Endothelial cell of umbilical vein (primary cell): ENCODE data around the gene PRKACG. TPM values are rescaled to one million over a fixed set of nuclear protein-coding genes. Genes with fewer than 3 reads are reported as not detected.

Source experiments
- BruUV-seq: library from RNA; stranded (reverse); fragments of 400-500 nt; replicated peaks from 2 replicates; lab custom pipeline; 2021; lab: Mats Ljungman, UMichigan
- CTCF ChIA-PET: fragments of 300-600, 350-600 bp; sonication (Branson Sonifier 250); formaldehyde crosslinking; loops from one replicate; lab custom pipeline; 2021; ENCODE audit warnings: antibody characterized with exemption, inconsistent platforms; lab: Charles Lee
- POLR2A ChIA-PET: fragments of 300-600, 350-600 bp; sonication (Branson Sonifier 250); formaldehyde crosslinking; loops from one replicate; lab custom pipeline; 2021; ENCODE audit warnings: antibody characterized with exemption, inconsistent platforms; lab: Charles Lee
- DNase-seq: peaks from one replicate; pipeline ENCODE4 v3.0.0-alpha.2; 2011; ENCODE audit warnings: low read depth, low spot score
- FAIRE-seq: peaks from 2 replicates; lab custom pipeline; 2011; peaks lifted over from hg19 to GRCh38; lab: Jason Lieb, UNC
- H2AFZ ChIP-seq: 2 replicates; pipeline ENCODE4 v1.6.0; 2012; ENCODE audit warnings: low read depth, low read length, control low read depth, inconsistent platforms
- H3K27ac ChIP-seq: 2 replicates; pipeline ENCODE4 v1.5.1; 2011; ENCODE audit warnings: low read depth, mild to moderate bottlenecking, control low read depth, low read length, moderate library complexity; ENCODE audit not compliant: insufficient read depth
- H3K27me3 ChIP-seq, 2 experiments: 2 replicates each; pipeline versions ENCODE4 v1.6.0 to v1.6.1; 2011; ENCODE audit warnings: low read length in 2 of 2, mixed read lengths in 1 of 2; ENCODE audit not compliant: control insufficient read depth in 2 of 2, insufficient read depth in 2 of 2
- H3K36me3 ChIP-seq, 2 experiments: 2 replicates in 1 of 2; 3 replicates in 1 of 2; pipeline ENCODE4 v1.5.1; 2011; ENCODE audit warnings: low read length in 2 of 2, mild to moderate bottlenecking in 1 of 2, moderate library complexity in 1 of 2; ENCODE audit not compliant: control insufficient read depth in 2 of 2, insufficient read depth in 2 of 2; ENCODE audit errors: extremely low read depth in 1 of 2
- H3K4me1 ChIP-seq: 3 replicates; pipeline ENCODE4 v1.5.1; 2011; ENCODE audit warnings: mild to moderate bottlenecking, low read length; ENCODE audit not compliant: control insufficient read depth, insufficient read depth; ENCODE audit errors: extremely low read depth
- H3K4me2 ChIP-seq: 2 replicates; pipeline ENCODE4 v1.6.1; 2011; ENCODE audit warnings: low read length, control low read depth, mixed read lengths; ENCODE audit not compliant: insufficient read depth
- H3K4me3 ChIP-seq, 3 experiments: fragments of 200-600 bp in 1 of 3; sonication (generic), shearing (Covaris generic) in 1 of 3; replicated peaks in 1 of 3; 2 replicates each; pipeline ENCODE4 v1.5.1; 2011 to 2016; ENCODE audit warnings: control low read depth in 3 of 3, low read length in 3 of 3, mild to moderate bottlenecking in 2 of 3, inconsistent platforms in 1 of 3, low read depth in 1 of 3, moderate library complexity in 1 of 3; ENCODE audit not compliant: insufficient read depth in 1 of 3
- H3K79me2 ChIP-seq: 2 replicates; pipeline ENCODE4 v1.6.0; 2012; ENCODE audit warnings: low read length, inconsistent platforms; ENCODE audit not compliant: control insufficient read depth, insufficient read depth
- H3K9ac ChIP-seq: replicated peaks from 2 replicates; pipeline ENCODE3; 2011; ENCODE audit warnings: low read length, control low read depth; ENCODE audit not compliant: insufficient read depth; ENCODE audit errors: extremely low read depth
- H3K9me1 ChIP-seq: replicated peaks from 3 replicates; pipeline ENCODE4 v1.6.0; 2011; ENCODE audit warnings: mild to moderate bottlenecking, low read length; ENCODE audit not compliant: control insufficient read depth, insufficient read depth; ENCODE audit errors: extremely low read depth
- H3K9me3 ChIP-seq: replicated peaks from 2 replicates; pipeline ENCODE4 v1.5.1; 2012; ENCODE audit warnings: low read length, inconsistent platforms; ENCODE audit not compliant: control insufficient read depth, insufficient read depth
- H4K20me1 ChIP-seq: replicated peaks from 2 replicates; pipeline ENCODE3; 2011; ENCODE audit warnings: mild to moderate bottlenecking, low read length; ENCODE audit not compliant: control insufficient read depth, insufficient read depth; ENCODE audit errors: extremely low read depth
- CTCF ChIP-seq, 2 donors: IDR thresholded peaks; 1 replicate in 1 of 2; 2 replicates in 1 of 2; pipeline ENCODE4 v1.5.1; 2011; ENCODE audit warnings: low read length in 2 of 2, mild to moderate bottlenecking in 2 of 2, moderate library complexity in 2 of 2, control low read depth in 1 of 2, inconsistent platforms in 1 of 2, low read depth in 1 of 2; ENCODE audit not compliant: insufficient read depth in 1 of 2; ENCODE audit errors: extremely low read depth in 1 of 2
- EZH2 ChIP-seq: IDR thresholded peaks from 2 replicates; pipeline ENCODE4 v1.6.1; 2012; ENCODE audit warnings: borderline replicate concordance, low read depth, mild to moderate bottlenecking, moderate library complexity, low read length, inconsistent platforms; ENCODE audit not compliant: severe bottlenecking
- FOS ChIP-seq: IDR thresholded peaks from 2 replicates; pipeline ENCODE4 v1.6.1; 2011; ENCODE audit warnings: mild to moderate bottlenecking, low read length, moderate library complexity, borderline replicate concordance; ENCODE audit not compliant: insufficient read depth
- GATA2 ChIP-seq: IDR thresholded peaks from 2 replicates; pipeline ENCODE4 v1.7.0; 2011; ENCODE audit warnings: low read depth, mild to moderate bottlenecking, moderate library complexity, mixed read lengths, low read length; ENCODE audit not compliant: insufficient read length, insufficient read depth
- JUN ChIP-seq: IDR thresholded peaks from 2 replicates; pipeline ENCODE4 v1.6.1; 2011; ENCODE audit warnings: borderline replicate concordance, low read depth; ENCODE audit not compliant: insufficient read length, insufficient read depth
- MYC ChIP-seq: IDR thresholded peaks from one replicate; pipeline ENCODE4 v1.6.1; 2011; ENCODE audit warnings: mild to moderate bottlenecking, low read depth, low read length
- POLR2A ChIP-seq: IDR thresholded peaks from 2 replicates; pipeline ENCODE4 v1.6.1; 2012; ENCODE audit warnings: low read depth, mild to moderate bottlenecking, control low read depth, low read length
- POLR2AphosphoS5 ChIP-seq: IDR thresholded peaks from 2 replicates; pipeline ENCODE4 v1.6.1; 2012; ENCODE audit warnings: low read depth, mild to moderate bottlenecking, control low read depth, low read length, moderate library complexity; ENCODE audit not compliant: insufficient read depth
- dilution Hi-C: fragments of 300-500 bp; cut with MboI; formaldehyde crosslinking; loops from one replicate; pipeline ENCODE4 v1.15.0; 2019; ENCODE audit warnings: low sequenced_read_pairs; ENCODE audit not compliant: extremely low pct_ligation_motif_present
- intact Hi-C: fragments of 100-400 bp; cut with micrococcal nuclease; formaldehyde crosslinking; loops from one replicate; pipeline ENCODE4 v1.10.0; 2022
- polyA plus RNA-seq, 4 experiments: library from polyadenylated mRNA; depleted of rRNA in 3 of 4; stranded (reverse) in 3 of 4; unstranded in 1 of 4; fragments of >200 nt; gene quantifications; 2 replicates each; pipeline versions ENCODE4 v1.2.1 to v1.2.3, GENCODE V29; 2011 to 2012; ENCODE audit warnings: missing spikeins in 1 of 4
- total RNA-seq: library from RNA; stranded (reverse); gene quantifications from 2 replicates; pipeline ENCODE4 v1.2.3, GENCODE V29; 2021
- TF ChIP-seq, protein P1 (sequence below): IDR thresholded peaks from 2 replicates; pipeline ENCODE4 v1.6.1; 2011; ENCODE audit not compliant: insufficient read depth, insufficient read length

Gene PRKACG
- total and polyA plus RNA-seq, 2 donors (not counting 3 experiments of a cell fraction or from before 2014, with no cell fraction given): not detected

DNA sequence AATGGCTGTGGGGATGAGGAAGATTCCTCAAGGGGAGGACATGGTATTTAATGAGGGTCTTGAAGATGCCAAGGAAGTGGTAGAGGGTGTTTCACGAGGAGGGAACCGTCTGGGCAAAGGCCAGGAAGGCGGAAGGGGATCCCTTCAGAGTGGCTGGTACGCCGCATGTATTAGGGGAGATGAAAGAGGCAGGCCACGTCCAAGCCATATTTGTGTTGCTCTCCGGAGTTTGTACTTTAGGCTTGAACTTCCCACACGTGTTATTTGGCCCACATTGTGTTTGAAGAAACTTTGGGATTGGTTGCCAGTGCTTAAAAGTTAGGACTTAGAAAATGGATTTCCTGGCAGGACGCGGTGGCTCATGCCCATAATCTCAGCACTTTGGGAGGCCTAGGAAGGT, 22.9 kb upstream of the PRKACG start:
- DNase-seq (no peak), FAIRE-seq (no peak)
- CTCF ChIA-PET: interaction anchor here (1.0 to 5.0 kb wide), 9 partner anchors 16 to 186 kb away, joined by 3 to 63 read pairs (median 9); no protein-coding TSS in a partner anchor
- Histone ChIP-seq H4K20me1 (no peaks in the 10 kb centered on the region), H2AFZ (peak overlapping the region; percentile 93), H3K79me2 (peaks cover 39% of the 10 kb centered on the region), H3K27me3 (no peaks in the 10 kb centered on the region), H3K9me3 (no peaks in the 10 kb centered on the region), H3K9me1 (no peaks in the 10 kb centered on the region), H3K36me3 (no peaks in the 10 kb centered on the region), H3K27ac (peak overlapping the region; percentile 31), H3K4me2 (peak overlapping the region; percentile 81), H3K4me1 (peaks cover 9% of the 10 kb centered on the region), H3K9ac (peak overlapping the region; percentile 69), H3K4me3 (peak overlapping the region; percentile 44 to 81 (median 67))
- BruUV-seq: no TSS peak
- intact Hi-C loops: loop anchor here (1.0 to 5.0 kb wide), 2 partner anchors 8 to 86 kb away; no protein-coding TSS in a partner anchor
- dilution Hi-C loops: no loop called here
- POLR2A ChIA-PET: interaction anchor here (0.6 kb wide), 1 partner anchor 120 kb away, joined by 5 read pairs; no protein-coding TSS in a partner anchor
- TF ChIP-seq POLR2AphosphoS5 (no peak), EZH2 (no peak), CTCF (IDR thresholded peaks at IDR 0.05; ENCODE audit: extremely low read depth in 1 of 2, insufficient read depth in 1 of 2, low read depth in 1 of 2, low read length in 2 of 2) (no peak), GATA2 (no peak), FOS (no peak), MYC (no peak), JUN (no peak), POLR2A (no peak)
- TF ChIP-seq, protein P1, sequence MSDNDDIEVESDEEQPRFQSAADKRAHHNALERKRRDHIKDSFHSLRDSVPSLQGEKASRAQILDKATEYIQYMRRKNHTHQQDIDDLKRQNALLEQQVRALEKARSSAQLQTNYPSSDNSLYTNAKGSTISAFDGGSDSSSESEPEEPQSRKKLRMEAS: no peak
